ENCODE results near the gene OSGIN1.
A peak's percentile ranks its signal among the peaks of the same experiment; 100 is the strongest.

The OSGIN1 gene

GRCh38 chr16:83994703-83995102 lies 41.7 kb downstream of the OSGIN1 start:
- DNase-seq: no peak
- Histone ChIP-seq H3K4me1 (no peaks in the 10 kb centered on the region), H3K4me3 (ENCODE audit: low read depth, low read length) (no peak overlapping the region), H3K9me3 (no peaks in the 10 kb centered on the region), H3K27me3 (peaks cover 13% of the 10 kb centered on the region), H3K36me3 (no peaks in the 10 kb centered on the region)
- TF ChIP-seq, protein P1, sequence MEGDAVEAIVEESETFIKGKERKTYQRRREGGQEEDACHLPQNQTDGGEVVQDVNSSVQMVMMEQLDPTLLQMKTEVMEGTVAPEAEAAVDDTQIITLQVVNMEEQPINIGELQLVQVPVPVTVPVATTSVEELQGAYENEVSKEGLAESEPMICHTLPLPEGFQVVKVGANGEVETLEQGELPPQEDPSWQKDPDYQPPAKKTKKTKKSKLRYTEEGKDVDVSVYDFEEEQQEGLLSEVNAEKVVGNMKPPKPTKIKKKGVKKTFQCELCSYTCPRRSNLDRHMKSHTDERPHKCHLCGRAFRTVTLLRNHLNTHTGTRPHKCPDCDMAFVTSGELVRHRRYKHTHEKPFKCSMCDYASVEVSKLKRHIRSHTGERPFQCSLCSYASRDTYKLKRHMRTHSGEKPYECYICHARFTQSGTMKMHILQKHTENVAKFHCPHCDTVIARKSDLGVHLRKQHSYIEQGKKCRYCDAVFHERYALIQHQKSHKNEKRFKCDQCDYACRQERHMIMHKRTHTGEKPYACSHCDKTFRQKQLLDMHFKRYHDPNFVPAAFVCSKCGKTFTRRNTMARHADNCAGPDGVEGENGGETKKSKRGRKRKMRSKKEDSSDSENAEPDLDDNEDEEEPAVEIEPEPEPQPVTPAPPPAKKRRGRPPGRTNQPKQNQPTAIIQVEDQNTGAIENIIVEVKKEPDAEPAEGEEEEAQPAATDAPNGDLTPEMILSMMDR (IDR thresholded peaks at IDR 0.05; ENCODE audit: low read depth, low read length): no peak

DNA sequence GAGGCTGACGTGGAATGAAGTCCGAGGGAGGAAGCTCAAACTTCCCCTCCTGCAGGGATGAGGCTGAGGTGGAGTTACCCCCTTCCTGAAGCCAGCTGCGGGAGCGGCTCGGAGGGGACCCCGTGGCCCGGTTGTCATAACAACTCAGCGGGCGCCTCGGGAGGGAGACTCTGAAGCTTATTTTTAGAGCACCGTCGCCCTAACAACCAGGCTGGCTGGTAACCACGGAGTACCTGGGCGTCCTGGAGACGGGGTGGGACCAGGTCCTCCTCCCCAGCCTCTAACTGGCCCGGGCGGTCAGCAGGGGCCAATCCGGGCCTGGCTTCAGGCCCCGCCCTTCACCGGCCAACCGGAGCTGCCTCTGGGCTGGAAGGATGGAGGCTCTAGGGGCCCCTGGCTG lies 42.7 kb downstream of the OSGIN1 start:
- Histone ChIP-seq H3K4me3 (ENCODE audit: low read depth, low read length) (no peak overlapping the region), H3K4me1 (no peaks in the 10 kb centered on the region), H3K27me3 (peaks cover 4% of the 10 kb centered on the region), H3K36me3 (no peaks in the 10 kb centered on the region), H3K9me3 (no peaks in the 10 kb centered on the region)
- DNase-seq: no peak
- TF ChIP-seq, protein P1 (IDR thresholded peaks at IDR 0.05; ENCODE audit: low read depth, low read length): no peak

GRCh38 chr16:83996481-83997252 lies 43.6 kb downstream of the OSGIN1 start:
- TF ChIP-seq, protein P1 (IDR thresholded peaks at IDR 0.05; ENCODE audit: low read depth, low read length): peak; percentile 18; the same call in 1 of the 2 replicates
- Histone ChIP-seq H3K9me3 (no peaks in the 10 kb centered on the region), H3K4me1 (no peaks in the 10 kb centered on the region), H3K36me3 (no peaks in the 10 kb centered on the region), H3K27me3 (peaks cover 4% of the 10 kb centered on the region), H3K4me3 (ENCODE audit: low read depth, low read length) (no peak overlapping the region)
- no peak for DNase-seq

DNA sequence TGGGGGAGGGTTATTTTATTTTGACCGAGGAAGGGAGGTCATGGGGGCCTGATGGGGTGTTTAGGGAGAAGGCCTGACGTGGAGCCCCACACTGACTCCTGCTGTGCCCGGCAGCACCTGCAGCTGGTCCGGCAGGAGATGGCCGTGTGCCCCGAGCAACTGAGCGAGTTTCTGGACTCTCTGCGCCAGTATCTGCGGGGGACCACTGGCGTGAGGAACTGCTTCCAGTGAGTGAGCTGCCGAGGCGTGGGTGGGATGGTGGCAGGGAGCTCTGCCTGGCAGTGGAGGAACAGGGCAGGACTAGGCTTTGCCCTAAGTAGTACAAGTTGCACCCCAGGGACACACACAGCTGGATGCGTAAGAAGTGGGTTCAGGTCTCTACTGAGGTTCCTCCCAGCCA lies 45.1 kb downstream of the OSGIN1 start:
- Histone ChIP-seq H3K4me3 (ENCODE audit: low read depth, low read length) (no peak overlapping the region), H3K27me3 (no peaks in the 10 kb centered on the region; the same call in 1 of the 2 replicates), H3K4me1 (no peaks in the 10 kb centered on the region), H3K9me3 (no peaks in the 10 kb centered on the region), H3K36me3 (no peaks in the 10 kb centered on the region)
- TF ChIP-seq, protein P1 (IDR thresholded peaks at IDR 0.05; ENCODE audit: low read depth, low read length): no peak
- DNase-seq: no peak

DNA sequence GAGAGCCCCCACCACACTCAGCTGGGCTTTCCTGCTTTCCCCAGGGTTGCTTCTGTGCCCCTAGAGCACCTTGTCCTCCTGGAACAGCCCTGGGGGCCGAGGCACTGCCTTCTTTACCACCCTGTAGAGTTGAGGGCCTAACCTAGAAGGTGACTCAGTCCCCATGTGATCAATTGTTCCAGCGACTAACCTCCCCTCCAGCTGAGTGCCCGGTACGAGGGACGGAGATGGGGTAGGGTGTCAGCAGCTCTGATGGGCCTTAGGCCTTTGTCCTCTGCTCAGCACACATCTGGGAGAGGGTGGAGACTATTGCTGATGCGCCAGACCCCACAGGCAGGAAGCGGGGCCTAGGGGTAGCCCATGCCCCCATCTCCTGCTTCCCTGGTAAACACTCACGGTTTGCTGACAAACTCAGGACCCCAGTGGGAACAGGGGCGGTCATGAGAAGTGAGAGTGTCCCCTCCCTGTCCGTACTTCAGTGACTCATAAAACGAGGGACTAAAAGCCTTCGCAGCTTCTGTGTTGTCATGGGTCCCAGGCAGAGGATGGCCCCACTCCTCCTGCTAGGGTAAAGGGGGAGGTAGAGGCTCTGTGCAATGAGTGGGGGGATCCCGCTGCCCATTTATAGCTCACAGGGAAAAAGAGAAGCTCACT lies 48.1 kb downstream of the OSGIN1 start:
- H3K9me3 ChIP-seq: no peaks in the 10 kb centered on the region
- no peak overlapping the region for H3K4me3 ChIP-seq (ENCODE audit: low read depth, low read length)
- TF ChIP-seq, protein P1 (IDR thresholded peaks at IDR 0.05; ENCODE audit: low read depth, low read length): no peak
- no peaks in the 10 kb centered on the region; the same call in none of the 2 replicates for H3K27me3 ChIP-seq
- no peak for DNase-seq
- no peaks in the 10 kb centered on the region for H3K36me3 ChIP-seq
- H3K4me1 ChIP-seq: no peaks in the 10 kb centered on the region

DNA sequence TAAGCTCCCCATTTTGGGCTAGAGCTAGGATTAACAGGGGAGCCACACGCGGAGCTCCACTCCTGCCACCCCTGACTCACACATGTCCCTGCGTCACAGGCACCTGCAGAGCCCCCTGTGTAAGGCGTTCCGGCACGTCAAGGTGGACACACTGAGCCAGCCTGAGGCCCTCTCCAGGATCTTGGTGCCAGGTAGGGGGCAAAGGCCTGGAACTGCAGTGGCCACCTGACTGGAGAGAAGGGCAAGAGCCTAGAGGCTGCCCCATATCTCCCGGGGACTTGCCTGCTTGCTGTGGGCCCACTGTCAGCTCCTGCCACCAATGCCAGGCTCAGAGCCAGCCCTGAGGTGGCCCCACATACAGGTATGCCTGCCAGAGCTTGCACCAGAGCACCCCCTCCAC lies 48.7 kb downstream of the OSGIN1 start:
- H3K27me3 ChIP-seq: no peaks in the 10 kb centered on the region; the same call in none of the 2 replicates
- no peaks in the 10 kb centered on the region for H3K9me3 ChIP-seq
- TF ChIP-seq, protein P1 (IDR thresholded peaks at IDR 0.05; ENCODE audit: low read depth, low read length): no peak
- H3K4me3 ChIP-seq (ENCODE audit: low read depth, low read length): no peak overlapping the region
- no peaks in the 10 kb centered on the region for H3K36me3 ChIP-seq
- H3K4me1 ChIP-seq: no peaks in the 10 kb centered on the region
- DNase-seq: no peak

Data from BE2C (cell line).